Adrenal gland (tissue), 5 donors: Measurements from ENCODE around the gene INPP5A.

ENCODE experiments used
- POLR2A ChIP-seq, 2 donors: fragments of 450-650 bp; IDR thresholded peaks; one replicate each; pipeline ENCODE4 v1.6.1; 2017; ENCODE audit warnings: antibody characterized with exemption in 2 of 2, mild to moderate bottlenecking in 2 of 2, moderate library complexity in 1 of 2
- TF ChIP-seq, protein P1 (sequence below), 6 experiments: fragments of 450-650 bp in 4 of 6; fragments of 200-600 bp in 2 of 6; sonication (generic) in 1 of 6; IDR thresholded peaks; 1 replicate in 5 of 6; 2 replicates in 1 of 6; pipeline versions ENCODE4 v1.5.1 to v1.8.0; 2016 to 2021; ENCODE audit warnings: antibody characterized with exemption in 6 of 6, mild to moderate bottlenecking in 2 of 6, moderate library complexity in 1 of 6
- donor health status: DM: no; HTN: no; CAD: no.

DNA sequence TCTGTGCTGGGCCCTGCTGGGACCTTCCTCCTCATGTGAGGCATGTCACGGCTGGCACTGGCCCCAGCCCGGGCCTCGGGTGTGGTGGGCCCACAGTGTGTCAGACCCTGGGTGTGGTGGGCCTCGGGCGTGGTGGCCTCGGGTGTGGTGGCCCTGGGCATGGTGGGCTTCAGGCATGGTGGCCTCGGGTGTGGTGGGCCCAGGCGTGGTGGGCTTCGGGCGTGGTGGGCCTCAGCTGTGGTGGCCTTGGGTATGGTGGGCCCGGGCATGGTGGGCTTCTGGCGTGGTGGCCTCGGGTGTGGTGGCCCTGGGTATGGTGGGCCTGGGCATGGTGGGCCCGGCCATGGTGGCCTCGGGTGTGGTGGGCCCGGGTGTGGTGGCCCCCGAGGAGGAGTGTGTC is 207.9 kb downstream of the INPP5A start:
- TF ChIP-seq, protein P1, sequence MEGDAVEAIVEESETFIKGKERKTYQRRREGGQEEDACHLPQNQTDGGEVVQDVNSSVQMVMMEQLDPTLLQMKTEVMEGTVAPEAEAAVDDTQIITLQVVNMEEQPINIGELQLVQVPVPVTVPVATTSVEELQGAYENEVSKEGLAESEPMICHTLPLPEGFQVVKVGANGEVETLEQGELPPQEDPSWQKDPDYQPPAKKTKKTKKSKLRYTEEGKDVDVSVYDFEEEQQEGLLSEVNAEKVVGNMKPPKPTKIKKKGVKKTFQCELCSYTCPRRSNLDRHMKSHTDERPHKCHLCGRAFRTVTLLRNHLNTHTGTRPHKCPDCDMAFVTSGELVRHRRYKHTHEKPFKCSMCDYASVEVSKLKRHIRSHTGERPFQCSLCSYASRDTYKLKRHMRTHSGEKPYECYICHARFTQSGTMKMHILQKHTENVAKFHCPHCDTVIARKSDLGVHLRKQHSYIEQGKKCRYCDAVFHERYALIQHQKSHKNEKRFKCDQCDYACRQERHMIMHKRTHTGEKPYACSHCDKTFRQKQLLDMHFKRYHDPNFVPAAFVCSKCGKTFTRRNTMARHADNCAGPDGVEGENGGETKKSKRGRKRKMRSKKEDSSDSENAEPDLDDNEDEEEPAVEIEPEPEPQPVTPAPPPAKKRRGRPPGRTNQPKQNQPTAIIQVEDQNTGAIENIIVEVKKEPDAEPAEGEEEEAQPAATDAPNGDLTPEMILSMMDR (IDR thresholded peaks at IDR 0.05), result no peak
- TF ChIP-seq POLR2A (IDR thresholded peaks at IDR 0.05), result no peak
